Lung (tissue), 12 donors: ENCODE measurements around the gene SNED1. TPM values are rescaled to one million over a fixed set of nuclear protein-coding genes. Genes with fewer than 3 reads are reported as not detected.

Experiments used
- ATAC-seq: fragments of 200-7000 bp; cut with Tn5 transposase; one replicate; pipeline ENCODE4 v1.9.1; 2020; ENCODE audit warnings: moderate number of reproducible peaks; ENCODE audit not compliant: insufficient read depth, low FRiP score
- DNase-seq, 3 donors: peaks; one replicate each; pipeline ENCODE4 v3.0.0-alpha.2; 2013 to 2017
- H3K27ac ChIP-seq, 2 donors: one replicate each; pipeline ENCODE4 v1.5.1; 2013; ENCODE audit warnings: mild to moderate bottlenecking in 2 of 2, moderate library complexity in 2 of 2, control low read depth in 1 of 2, inconsistent platforms in 1 of 2, low read depth in 1 of 2, low read length in 1 of 2
- H3K27me3 ChIP-seq, 3 donors: one replicate each; pipeline ENCODE4 v1.5.1; 2013; ENCODE audit warnings: low read length in 2 of 3; ENCODE audit not compliant: control insufficient read depth in 3 of 3, insufficient read depth in 3 of 3
- H3K36me3 ChIP-seq, 4 donors: one replicate each; pipeline ENCODE4 v1.5.1; 2013; ENCODE audit warnings: low read length in 4 of 4, mild to moderate bottlenecking in 1 of 4, moderate library complexity in 1 of 4; ENCODE audit not compliant: control insufficient read depth in 4 of 4, insufficient read depth in 4 of 4
- H3K4me1 ChIP-seq, 5 donors: one replicate each; pipeline ENCODE4 v1.5.1; 2013; ENCODE audit warnings: low read length in 5 of 5, mild to moderate bottlenecking in 2 of 5, moderate library complexity in 1 of 5; ENCODE audit not compliant: control insufficient read depth in 5 of 5, insufficient read depth in 5 of 5
- H3K4me3 ChIP-seq: one replicate; pipeline ENCODE4 v1.5.1; 2013; ENCODE audit warnings: mild to moderate bottlenecking, control low read depth, moderate library complexity
- H3K9ac ChIP-seq, 2 donors: one replicate each; pipeline ENCODE4 v1.5.1; 2013; ENCODE audit warnings: low read length in 2 of 2, control low read depth in 1 of 2; ENCODE audit not compliant: insufficient read depth in 1 of 2
- H3K9me3 ChIP-seq, 4 donors: one replicate each; pipeline ENCODE4 v1.5.1; 2013; ENCODE audit warnings: low read length in 3 of 4, mild to moderate bottlenecking in 1 of 4, moderate library complexity in 1 of 4; ENCODE audit not compliant: control insufficient read depth in 4 of 4, insufficient read depth in 3 of 4
- WGBS, 2 donors: extraction: QIAGEN DNeasy Blood & Tissue Kit; methylation state at CpG; one replicate each; pipeline ENCODE4 v1.1.7; 2013; 5-methylcytosine and 5-hydroxymethylcytosine counted together
- polyA plus RNA-seq, 2 donors: library from polyadenylated mRNA; stranded (reverse); fragments of 200-250 nt; gene quantifications; one replicate each; pipeline ENCODE4 v1.2.1, GENCODE V29; 2013
- total RNA-seq, 2 donors: library from RNA; depleted of rRNA in 1 of 2; stranded (reverse); fragments of >200 nt in 1 of 2; gene quantifications; one replicate each; pipeline ENCODE4 v1.2.1, GENCODE V29; 2014 to 2021
- TF ChIP-seq, protein P1 (sequence below): IDR thresholded peaks from 2 replicates; pipeline ENCODE4 v1.5.1; 2012; ENCODE audit warnings: mild to moderate bottlenecking; ENCODE audit errors: control extremely low read depth, extremely low read depth
- donor health status: control.
- donor health status: control.
- donor health status: Bipolar disorder and iron deficiency.
- donor health status: healthy.
- donor health status: DM: yes; HTN: yes; CAD: no.

The SNED1 gene
- total and polyA plus RNA-seq, 4 donors = 5.9 to 74.6 (median 34.7) TPM

DNA sequence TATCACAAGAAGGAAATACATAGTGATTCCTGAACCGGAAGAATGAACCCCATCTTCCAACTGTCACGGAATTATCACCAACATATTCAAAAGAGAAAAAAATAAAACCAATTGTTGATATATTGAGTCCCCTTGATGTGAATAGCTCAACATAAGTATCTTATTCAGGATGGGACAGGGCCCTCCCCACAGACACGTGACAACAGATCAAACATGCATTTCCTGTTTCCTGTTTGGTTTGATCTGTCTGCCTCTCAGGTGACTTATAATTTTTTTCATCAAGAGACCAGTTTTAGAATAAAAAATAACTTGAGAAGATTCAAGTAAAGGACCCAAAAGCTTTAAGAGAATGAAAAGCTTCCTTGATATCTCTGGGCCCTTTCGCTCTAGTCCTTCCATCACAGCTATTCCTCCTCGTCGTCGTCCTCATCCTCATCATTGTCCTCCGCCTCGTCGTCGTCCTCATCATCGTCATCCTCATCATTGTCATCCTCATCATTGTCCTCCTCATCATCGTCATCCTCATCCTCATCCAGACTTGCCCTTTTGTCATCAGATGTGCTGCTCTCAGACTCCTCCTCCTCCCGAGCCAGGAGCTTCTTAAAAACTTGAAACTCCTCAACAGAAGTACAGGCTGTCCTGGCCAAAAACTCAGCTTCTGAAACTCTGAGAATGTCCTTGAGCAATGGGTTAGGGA, 97.3 kb downstream of the SNED1 start:
- Histone ChIP-seq H3K4me1 (peaks cover 0 to 8% (median 2%) of the 10 kb centered on the region in 5 donors), H3K9me3 (no peaks in the 10 kb centered on the region), H3K27me3 (no peaks in the 10 kb centered on the region), H3K4me3 (no peak overlapping the region), H3K36me3 (peaks cover 27 to 51% (median 44%) of the 10 kb centered on the region in 4 donors), H3K9ac (no peak overlapping the region), H3K27ac (no peak overlapping the region)
- ATAC-seq (no peak), DNase-seq (no peak)
- TF ChIP-seq, protein P1, sequence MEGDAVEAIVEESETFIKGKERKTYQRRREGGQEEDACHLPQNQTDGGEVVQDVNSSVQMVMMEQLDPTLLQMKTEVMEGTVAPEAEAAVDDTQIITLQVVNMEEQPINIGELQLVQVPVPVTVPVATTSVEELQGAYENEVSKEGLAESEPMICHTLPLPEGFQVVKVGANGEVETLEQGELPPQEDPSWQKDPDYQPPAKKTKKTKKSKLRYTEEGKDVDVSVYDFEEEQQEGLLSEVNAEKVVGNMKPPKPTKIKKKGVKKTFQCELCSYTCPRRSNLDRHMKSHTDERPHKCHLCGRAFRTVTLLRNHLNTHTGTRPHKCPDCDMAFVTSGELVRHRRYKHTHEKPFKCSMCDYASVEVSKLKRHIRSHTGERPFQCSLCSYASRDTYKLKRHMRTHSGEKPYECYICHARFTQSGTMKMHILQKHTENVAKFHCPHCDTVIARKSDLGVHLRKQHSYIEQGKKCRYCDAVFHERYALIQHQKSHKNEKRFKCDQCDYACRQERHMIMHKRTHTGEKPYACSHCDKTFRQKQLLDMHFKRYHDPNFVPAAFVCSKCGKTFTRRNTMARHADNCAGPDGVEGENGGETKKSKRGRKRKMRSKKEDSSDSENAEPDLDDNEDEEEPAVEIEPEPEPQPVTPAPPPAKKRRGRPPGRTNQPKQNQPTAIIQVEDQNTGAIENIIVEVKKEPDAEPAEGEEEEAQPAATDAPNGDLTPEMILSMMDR = no peak
- 80 to 83% methylated on average over 14 of the region's 14 CpGs for WGBS, 2 donors

DNA sequence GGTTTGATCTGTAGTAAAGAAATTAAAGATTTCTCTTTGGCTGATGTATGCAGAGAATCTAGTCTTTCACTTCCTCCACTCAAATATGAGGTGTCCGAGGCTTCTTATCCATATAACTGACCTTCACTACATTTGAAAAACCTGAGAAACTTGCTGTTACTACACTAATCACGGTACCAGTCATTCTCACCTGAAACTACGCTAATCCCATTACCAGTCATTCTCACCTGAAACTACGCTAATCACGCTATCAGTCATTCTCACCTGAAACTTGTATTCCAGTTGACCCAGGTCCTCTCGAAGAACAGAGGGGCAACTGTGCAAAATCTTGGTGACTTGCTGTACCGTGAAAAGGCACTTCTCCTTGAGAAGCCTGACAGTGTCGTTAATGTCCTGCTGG, 98.6 kb downstream of the SNED1 start:
- DNase-seq (no peak), ATAC-seq (no peak)
- H3K36me3 ChIP-seq = peaks cover 27 to 50% (median 42%) of the 10 kb centered on the region in 4 donors
- H3K27ac ChIP-seq = no peak overlapping the region
- WGBS, 2 donors = 86 to 94% methylated on average over 8 of the region's 8 CpGs
- TF ChIP-seq, protein P1 = no peak
- no peaks in the 10 kb centered on the region for H3K9me3 ChIP-seq
- peaks cover 0 to 10% (median 10%) of the 10 kb centered on the region in 5 donors for H3K4me1 ChIP-seq
- H3K4me3 ChIP-seq = no peak overlapping the region
- H3K9ac ChIP-seq = no peak overlapping the region
- no peaks in the 10 kb centered on the region for H3K27me3 ChIP-seq

DNA sequence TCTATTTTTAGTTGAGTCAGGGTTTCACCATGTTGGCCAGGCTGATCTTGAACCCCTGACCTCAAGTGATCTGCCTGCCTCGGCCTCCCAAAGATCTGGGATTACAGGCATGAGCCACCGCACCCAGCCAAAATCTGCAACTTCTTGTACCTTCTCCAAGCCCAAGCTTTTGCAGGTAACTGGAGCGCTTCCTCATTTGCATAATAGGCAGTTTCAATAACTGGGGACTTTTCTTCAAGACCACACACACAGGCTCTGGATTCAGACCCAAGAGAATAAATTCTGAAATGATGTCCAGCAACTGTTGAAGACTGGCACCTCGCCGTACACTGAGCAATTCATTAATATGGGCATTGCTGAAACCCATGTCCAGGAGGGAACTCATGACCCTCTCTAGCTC, 100.8 kb downstream of the SNED1 start:
- no peaks in the 10 kb centered on the region for H3K9me3 ChIP-seq
- WGBS, 2 donors = 94 to 98% methylated on average over 5 of the region's 5 CpGs
- ATAC-seq = no peak
- no peak for DNase-seq
- peaks cover 13 to 37% (median 26%) of the 10 kb centered on the region in 4 donors for H3K36me3 ChIP-seq
- no peak overlapping the region for H3K27ac ChIP-seq
- TF ChIP-seq, protein P1 = no peak
- H3K4me1 ChIP-seq = peaks cover 3 to 19% (median 3%) of the 10 kb centered on the region in 5 donors
- no peak overlapping the region for H3K4me3 ChIP-seq
- H3K9ac ChIP-seq = no peak overlapping the region
- no peaks in the 10 kb centered on the region for H3K27me3 ChIP-seq
